ENCODE measurements around the gene WDR41. TPM values are rescaled to one million over a fixed set of nuclear protein-coding genes. Genes with fewer than 3 reads are reported as not detected.

Gene WDR41
- total RNA-seq, 4 donors from 2014 or later, result 18.8 to 56.1 (median 33.2) TPM

GRCh38 chr5:77449277-77449676 lies 42.8 kb downstream of the WDR41 start:
- peaks cover 17 to 43% (median 32%) of the 10 kb centered on the region in 4 donors for H3K36me3 ChIP-seq
- TF ChIP-seq POLR2AphosphoS5 (IDR thresholded peaks at IDR 0.05) (no peak), CTCF (IDR thresholded peaks at IDR 0.05) (no peak), EP300 (IDR thresholded peaks at IDR 0.05) (no peak), POLR2A (IDR thresholded peaks at IDR 0.05; ENCODE audit: low read depth) (no peak)
- H3K27ac ChIP-seq (replicated peaks in 1 of 4), result no peak overlapping the region
- no peaks in the 10 kb centered on the region for H3K9me3 ChIP-seq
- no peaks in the 10 kb centered on the region for H3K4me1 ChIP-seq
- WGBS, result 77% methylated on average over 1 of the region's 1 CpG
- intact Hi-C loops (cut with DNase I), result no loop called here
- no peak for DNase-seq (ENCODE audit: extremely low spot score)
- H3K4me3 ChIP-seq, result no peak overlapping the region
- H3K27me3 ChIP-seq, result no peaks in the 10 kb centered on the region

DNA sequence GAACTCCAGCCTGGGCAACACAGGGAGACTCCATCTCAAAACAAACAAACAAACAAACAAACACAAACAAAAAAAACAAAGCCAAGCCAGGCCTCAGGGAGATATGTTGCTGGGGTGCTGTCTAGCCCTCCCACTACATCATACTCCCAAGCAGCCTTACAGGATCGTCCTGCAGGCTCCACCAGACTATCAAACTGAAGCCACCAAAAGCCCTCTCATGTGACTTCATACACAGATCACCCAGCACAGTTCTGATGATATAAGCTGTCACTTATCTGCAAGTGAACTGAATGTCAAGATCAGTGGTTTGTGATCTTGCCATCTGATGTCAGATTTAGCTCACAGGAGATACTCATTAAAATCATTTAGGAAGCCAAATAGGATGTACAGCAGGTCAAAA lies 43.3 kb downstream of the WDR41 start:
- WGBS, result 80% methylated on average over 1 of the region's 1 CpG
- Histone ChIP-seq H3K4me1 (no peaks in the 10 kb centered on the region), H3K4me3 (no peak overlapping the region), H3K27ac (replicated peaks in 1 of 4) (no peak overlapping the region), H3K9me3 (no peaks in the 10 kb centered on the region), H3K36me3 (peaks cover 17 to 43% (median 30%) of the 10 kb centered on the region in 4 donors), H3K27me3 (no peaks in the 10 kb centered on the region)
- no peak for DNase-seq (ENCODE audit: extremely low spot score)
- intact Hi-C loops (cut with DNase I), result no loop called here
- TF ChIP-seq POLR2AphosphoS5 (IDR thresholded peaks at IDR 0.05) (no peak), EP300 (IDR thresholded peaks at IDR 0.05) (no peak), POLR2A (IDR thresholded peaks at IDR 0.05; ENCODE audit: low read depth) (no peak), CTCF (IDR thresholded peaks at IDR 0.05) (no peak)

DNA sequence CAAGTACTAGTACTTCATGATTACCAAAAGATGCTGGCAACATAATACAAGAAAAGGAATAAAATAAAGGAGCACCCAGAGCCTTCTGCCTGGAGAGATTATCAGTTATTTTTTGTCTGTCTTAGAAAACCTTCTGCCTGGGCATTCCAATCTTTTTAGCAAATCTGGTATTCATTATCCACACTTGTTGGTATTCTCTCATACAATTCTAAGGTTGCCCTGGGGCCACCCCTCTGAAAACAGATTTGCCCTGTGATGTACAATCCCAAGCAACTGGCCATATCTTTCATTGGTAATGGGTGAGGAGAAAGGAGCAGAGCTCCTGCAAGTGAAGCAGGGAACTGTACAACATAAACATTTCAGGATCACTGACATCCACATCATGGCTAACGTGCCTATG lies 47.8 kb downstream of the WDR41 start:
- WGBS, result 83% methylated on average over 1 of the region's 1 CpG
- no peak overlapping the region for H3K4me3 ChIP-seq
- TF ChIP-seq POLR2AphosphoS5 (IDR thresholded peaks at IDR 0.05) (no peak), EP300 (IDR thresholded peaks at IDR 0.05) (no peak), CTCF (IDR thresholded peaks at IDR 0.05) (no peak)
- no peaks in the 10 kb centered on the region for H3K9me3 ChIP-seq
- H3K27me3 ChIP-seq, result no peaks in the 10 kb centered on the region
- H3K27ac ChIP-seq (replicated peaks in 1 of 4), result no peak overlapping the region
- intact Hi-C loops (cut with DNase I), result no loop called here
- no peak for DNase-seq (ENCODE audit: extremely low spot score)
- no peaks in the 10 kb centered on the region for H3K4me1 ChIP-seq
- peaks cover 14 to 59% (median 31%) of the 10 kb centered on the region in 4 donors for H3K36me3 ChIP-seq

GRCh38 chr5:77443670-77444069 lies 48.4 kb downstream of the WDR41 start:
- no peak for TF ChIP-seq EP300 (IDR thresholded peaks at IDR 0.05)
- no peak for TF ChIP-seq POLR2A (IDR thresholded peaks at IDR 0.05; ENCODE audit: low read depth)
- no peak for TF ChIP-seq CTCF (IDR thresholded peaks at IDR 0.05)
- no peak for TF ChIP-seq POLR2AphosphoS5 (IDR thresholded peaks at IDR 0.05)
- Histone ChIP-seq H3K9me3 (no peaks in the 10 kb centered on the region), H3K27ac (replicated peaks in 1 of 4) (no peak overlapping the region), H3K36me3 (peaks cover 8 to 56% (median 24%) of the 10 kb centered on the region in 4 donors), H3K4me1 (no peaks in the 10 kb centered on the region), H3K4me3 (no peak overlapping the region), H3K27me3 (no peaks in the 10 kb centered on the region)
- no peak for DNase-seq (ENCODE audit: extremely low spot score)
- intact Hi-C loops (cut with DNase I), result no loop called here
- 50% methylated on average over 1 of the region's 1 CpG for WGBS

GRCh38 chr5:77438071-77438470 lies 54.0 kb downstream of the WDR41 start:
- 60% methylated on average over 3 of the region's 3 CpGs for WGBS
- no peak for TF ChIP-seq POLR2A (IDR thresholded peaks at IDR 0.05; ENCODE audit: low read depth)
- no peak for TF ChIP-seq EP300 (IDR thresholded peaks at IDR 0.05)
- TF ChIP-seq POLR2AphosphoS5 (IDR thresholded peaks at IDR 0.05), result no peak
- TF ChIP-seq CTCF (IDR thresholded peaks at IDR 0.05), result no peak

More at GRCh38 chr5:77438071-77438470, 54.0 kb downstream of the WDR41 start:
- no peaks in the 10 kb centered on the region for H3K27me3 ChIP-seq
- no peaks in the 10 kb centered on the region for H3K9me3 ChIP-seq
- H3K4me1 ChIP-seq, result no peaks in the 10 kb centered on the region
- no peak for DNase-seq (ENCODE audit: extremely low spot score)
- H3K4me3 ChIP-seq, result no peak overlapping the region
- intact Hi-C loops (cut with DNase I), result no loop called here
- H3K27ac ChIP-seq (replicated peaks in 1 of 4), result no peak overlapping the region
- peaks cover 27 to 73% (median 41%) of the 10 kb centered on the region in 4 donors for H3K36me3 ChIP-seq
